IgD-negative memory B cell (primary cell): ENCODE data around the gene ROBO1. TPM values are rescaled to one million over a fixed set of nuclear protein-coding genes. Genes with fewer than 3 reads are reported as not detected.

Source experiments
- H3K27ac Mint-ChIP-seq, 3 donors: one replicate each; pipeline ENCODE4 v1.8.0; 2020 to 2022; ENCODE audit warnings: mild to moderate bottlenecking in 3 of 3, mixed read lengths in 3 of 3, moderate library complexity in 1 of 3
- H3K27me3 Mint-ChIP-seq: one replicate; pipeline ENCODE4 v1.8.0; 2021; ENCODE audit warnings: mixed read lengths
- H3K36me3 Mint-ChIP-seq: one replicate; pipeline ENCODE4 v1.8.0; 2020; ENCODE audit warnings: mild to moderate bottlenecking, mixed read lengths
- H3K4me1 Mint-ChIP-seq, 3 donors: one replicate each; pipeline ENCODE4 v1.8.0; 2020 to 2022; ENCODE audit warnings: mixed read lengths in 3 of 3, mild to moderate bottlenecking in 1 of 3
- H3K4me3 Mint-ChIP-seq, 4 donors: one replicate each; pipeline ENCODE4 v1.8.0; 2020 to 2022; ENCODE audit warnings: mild to moderate bottlenecking in 4 of 4, mixed read lengths in 4 of 4, moderate library complexity in 3 of 4
- H3K9me3 Mint-ChIP-seq, 3 donors: one replicate each; pipeline ENCODE4 v1.8.0; 2020 to 2021; ENCODE audit warnings: mixed read lengths in 3 of 3, mild to moderate bottlenecking in 1 of 3
- polyA plus RNA-seq: library from polyadenylated mRNA; unstranded; fragments of 300-500 nt; fragmentation: Illumina TruSeq; gene quantifications from one replicate; pipeline ENCODE4 v1.2.3, GENCODE V29; 2021

ROBO1 gene
- polyA plus RNA-seq, 1 donor from 2014 or later: 2.3 TPM

DNA sequence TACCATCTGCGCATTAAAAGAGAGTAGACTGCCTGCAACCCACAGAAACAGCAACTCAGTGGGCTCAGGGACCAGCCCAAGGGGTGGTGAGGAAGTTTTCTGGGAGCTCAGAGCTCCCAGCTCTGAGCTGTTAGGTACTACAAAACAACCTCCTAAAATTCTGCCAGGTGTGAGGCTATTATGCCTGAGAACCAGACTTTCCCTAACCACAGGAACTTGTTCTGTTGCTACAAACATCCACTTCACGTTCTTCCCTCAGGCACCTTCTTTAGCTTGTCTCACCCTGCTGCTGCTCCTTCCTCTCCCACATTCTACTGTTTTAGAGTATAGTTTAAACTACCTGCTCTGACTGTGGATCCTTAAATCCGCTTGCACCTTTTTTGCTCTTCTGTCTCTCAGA, 399.4 kb downstream of the ROBO1 start:
- peaks cover 0 to 6% (median 2%) of the 10 kb centered on the region in 3 donors for H3K9me3 Mint-ChIP-seq
- no peak overlapping the region for H3K4me3 Mint-ChIP-seq
- no peaks in the 10 kb centered on the region for H3K27me3 Mint-ChIP-seq
- H3K27ac Mint-ChIP-seq: no peak overlapping the region
- no peaks in the 10 kb centered on the region for H3K4me1 Mint-ChIP-seq
- no peaks in the 10 kb centered on the region for H3K36me3 Mint-ChIP-seq

DNA sequence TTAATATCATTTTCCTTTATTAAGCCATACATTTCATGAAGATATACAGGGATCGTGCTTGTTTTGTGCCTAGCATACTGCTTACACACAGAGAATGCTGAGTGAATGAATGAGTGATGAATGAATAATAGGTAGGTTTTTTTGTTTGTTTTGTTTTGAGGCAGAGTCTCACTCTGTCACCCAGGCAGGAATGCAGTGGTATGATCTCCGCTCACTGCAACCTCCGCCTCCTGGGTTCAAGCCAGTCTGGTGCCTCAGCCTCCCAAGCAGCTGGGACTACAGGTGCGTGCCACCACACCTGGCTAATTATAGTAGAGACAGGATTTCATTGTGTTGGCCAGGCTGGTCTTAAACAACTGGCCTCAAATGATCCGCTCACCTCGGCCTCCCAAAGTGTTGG, 400.0 kb downstream of the ROBO1 start:
- no peak overlapping the region for H3K27ac Mint-ChIP-seq
- H3K27me3 Mint-ChIP-seq: no peaks in the 10 kb centered on the region
- peaks cover 0 to 6% (median 2%) of the 10 kb centered on the region in 3 donors for H3K9me3 Mint-ChIP-seq
- no peaks in the 10 kb centered on the region for H3K36me3 Mint-ChIP-seq
- H3K4me3 Mint-ChIP-seq: no peak overlapping the region
- no peaks in the 10 kb centered on the region for H3K4me1 Mint-ChIP-seq

DNA sequence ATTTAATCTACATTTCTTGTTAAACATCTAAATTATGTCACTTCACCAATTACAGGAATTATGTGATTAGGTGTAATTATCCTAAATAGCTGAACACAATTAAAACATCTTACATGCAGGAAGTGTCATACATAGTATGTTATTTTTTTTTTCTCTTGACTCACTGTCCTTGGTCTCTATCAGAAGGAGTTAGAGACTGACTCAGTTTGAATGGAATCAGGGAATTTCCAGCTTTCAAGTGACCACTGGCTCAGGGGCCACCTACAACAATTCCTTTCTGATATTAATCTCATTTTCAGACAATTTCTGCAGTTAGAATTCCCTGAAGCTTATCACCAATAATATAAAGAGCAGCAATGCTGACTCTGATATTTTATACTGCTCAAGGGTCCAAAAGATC, 400.7 kb downstream of the ROBO1 start:
- H3K4me3 Mint-ChIP-seq: no peak overlapping the region
- H3K27ac Mint-ChIP-seq: no peak overlapping the region
- no peaks in the 10 kb centered on the region for H3K27me3 Mint-ChIP-seq
- H3K9me3 Mint-ChIP-seq: peaks cover 0 to 4% (median 2%) of the 10 kb centered on the region in 3 donors
- no peaks in the 10 kb centered on the region for H3K4me1 Mint-ChIP-seq
- no peaks in the 10 kb centered on the region for H3K36me3 Mint-ChIP-seq

DNA sequence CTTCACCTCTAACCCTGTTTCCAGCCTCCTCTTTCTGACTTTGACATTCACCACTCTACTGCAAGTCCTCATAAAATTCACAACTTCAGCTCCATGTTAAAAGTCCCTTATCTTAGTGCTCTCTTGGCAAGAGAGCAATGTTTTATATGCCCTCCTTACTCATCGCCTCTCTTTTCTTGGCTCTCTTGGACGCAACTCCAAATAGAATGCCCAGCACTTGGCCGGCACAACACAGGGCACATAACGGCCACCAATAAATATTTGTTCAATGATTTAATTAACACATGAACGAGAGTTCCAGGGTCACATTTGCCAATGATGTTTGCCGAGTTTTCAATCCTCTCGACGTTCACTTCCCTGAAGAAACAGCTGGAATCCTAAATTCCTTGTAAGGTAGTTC, 401.4 kb downstream of the ROBO1 start:
- H3K4me1 Mint-ChIP-seq: no peaks in the 10 kb centered on the region
- peaks cover 0 to 2% (median 2%) of the 10 kb centered on the region in 3 donors for H3K9me3 Mint-ChIP-seq
- no peaks in the 10 kb centered on the region for H3K27me3 Mint-ChIP-seq
- no peak overlapping the region for H3K27ac Mint-ChIP-seq
- no peaks in the 10 kb centered on the region for H3K36me3 Mint-ChIP-seq
- H3K4me3 Mint-ChIP-seq: no peak overlapping the region

DNA sequence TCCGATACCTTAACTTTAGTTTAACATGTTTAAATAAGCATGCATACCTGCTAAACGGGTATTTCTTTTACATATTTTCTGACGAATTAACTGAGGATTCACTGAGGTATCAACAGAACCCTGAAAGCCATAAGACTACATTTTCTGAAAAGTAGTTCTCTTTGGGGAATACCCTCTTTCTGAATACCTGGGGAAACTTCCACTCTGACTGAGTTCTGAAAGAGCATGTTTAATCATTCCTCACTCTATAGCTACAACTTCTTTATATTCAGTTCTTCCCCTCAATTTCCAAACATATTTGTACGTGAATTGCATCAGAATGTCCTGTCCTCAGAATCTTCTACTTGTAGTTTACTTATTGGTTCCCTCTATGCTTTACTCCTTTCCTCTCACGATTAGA, 403.0 kb downstream of the ROBO1 start:
- Mint-ChIP-seq H3K27me3 (no peaks in the 10 kb centered on the region), H3K4me1 (no peaks in the 10 kb centered on the region), H3K27ac (peak overlapping the region in 1 of 3 donors; percentile 72), H3K9me3 (peaks cover 0 to 2% (median 0%) of the 10 kb centered on the region in 3 donors), H3K36me3 (no peaks in the 10 kb centered on the region), H3K4me3 (no peak overlapping the region)

DNA sequence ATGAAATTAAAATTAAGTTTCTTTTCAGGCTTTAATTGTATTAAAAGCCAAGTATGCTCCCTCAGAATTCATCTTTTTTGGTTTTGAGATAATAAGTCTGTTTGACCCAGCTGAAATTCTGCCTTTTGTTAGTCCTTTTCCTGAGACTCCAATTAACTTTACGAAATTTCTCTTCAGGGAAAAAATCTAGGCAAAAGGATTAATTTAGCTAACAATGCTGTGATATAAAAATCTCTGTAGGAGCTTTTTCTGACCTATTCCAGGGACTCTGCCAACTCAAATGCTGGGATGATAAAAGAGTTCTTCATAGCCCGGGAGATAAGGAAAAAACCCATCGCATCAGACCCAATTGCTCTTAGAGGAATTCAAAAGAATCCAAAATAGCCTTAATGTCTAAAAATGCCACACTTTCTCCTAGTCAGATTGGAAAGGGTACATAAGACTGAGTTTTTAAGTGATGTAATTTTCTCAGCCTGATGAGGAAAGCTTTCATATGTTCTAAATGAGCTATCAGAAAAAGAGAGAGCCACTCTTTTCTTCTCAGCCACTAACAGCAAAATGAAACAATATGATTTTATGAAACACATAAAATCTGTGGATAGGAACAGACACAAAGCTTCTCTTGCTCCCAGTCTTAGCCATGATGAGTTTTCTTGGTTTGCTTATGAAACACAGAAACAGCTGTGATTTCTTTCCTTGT, 405.1 kb downstream of the ROBO1 start:
- no peaks in the 10 kb centered on the region for H3K4me1 Mint-ChIP-seq
- peaks cover 0 to 2% (median 0%) of the 10 kb centered on the region in 3 donors for H3K9me3 Mint-ChIP-seq
- no peaks in the 10 kb centered on the region for H3K27me3 Mint-ChIP-seq
- no peaks in the 10 kb centered on the region for H3K36me3 Mint-ChIP-seq
- H3K4me3 Mint-ChIP-seq: no peak overlapping the region
- H3K27ac Mint-ChIP-seq: no peak overlapping the region

DNA sequence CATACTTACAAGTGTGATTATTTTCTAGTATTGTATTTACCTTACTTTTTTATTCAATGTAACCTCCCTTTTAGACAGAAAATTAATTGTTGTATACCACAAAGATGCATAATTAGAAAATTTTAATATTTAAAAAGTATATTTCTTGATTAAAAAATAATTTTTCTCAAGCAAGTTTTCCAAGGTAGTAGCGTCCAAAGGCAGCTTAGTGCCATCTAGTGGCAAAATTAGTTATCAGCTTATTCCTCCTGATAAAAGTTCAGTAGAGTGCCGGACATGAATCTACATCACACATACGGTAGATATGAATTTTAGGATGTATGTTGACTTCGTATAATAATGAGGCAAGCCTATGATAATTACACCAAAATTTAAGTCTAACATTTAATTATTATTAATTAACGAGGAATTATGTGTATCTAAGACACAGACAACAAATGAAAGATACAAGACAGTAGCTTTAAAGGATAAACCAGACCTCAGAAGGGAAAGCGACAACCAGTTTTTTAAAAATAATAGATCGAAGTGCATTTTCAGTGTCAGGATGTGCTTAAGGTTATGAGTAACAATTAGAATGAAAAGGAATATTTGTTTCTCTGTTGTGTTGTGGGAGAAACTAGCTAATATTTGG, 405.9 kb downstream of the ROBO1 start:
- Mint-ChIP-seq H3K36me3 (no peaks in the 10 kb centered on the region), H3K27me3 (no peaks in the 10 kb centered on the region), H3K9me3 (peaks cover 0 to 2% (median 0%) of the 10 kb centered on the region in 3 donors), H3K4me1 (no peaks in the 10 kb centered on the region), H3K27ac (no peak overlapping the region), H3K4me3 (no peak overlapping the region)

DNA sequence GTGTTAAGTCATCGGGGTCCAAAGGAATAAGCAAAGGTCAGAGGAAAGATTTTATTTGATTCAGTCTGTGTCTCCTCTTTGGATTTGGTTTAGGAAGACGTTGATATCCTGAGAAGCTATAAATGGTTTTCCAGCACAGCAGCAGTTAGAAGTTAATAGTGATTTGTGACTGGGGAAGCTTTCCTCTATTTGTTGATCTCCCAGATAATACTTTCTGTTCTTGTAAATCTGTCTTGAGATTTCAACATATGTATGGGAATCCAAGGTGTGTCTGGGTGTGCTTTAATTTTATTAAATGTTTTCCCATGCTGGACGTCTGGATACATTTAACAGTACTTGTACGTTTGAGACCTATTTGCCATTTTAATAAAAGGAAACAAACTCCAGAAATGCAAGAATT, 409.5 kb downstream of the ROBO1 start:
- Mint-ChIP-seq H3K27me3 (no peaks in the 10 kb centered on the region), H3K36me3 (no peaks in the 10 kb centered on the region), H3K9me3 (peaks cover 0 to 5% (median 2%) of the 10 kb centered on the region in 3 donors), H3K4me1 (no peaks in the 10 kb centered on the region), H3K27ac (no peak overlapping the region), H3K4me3 (no peak overlapping the region)

DNA sequence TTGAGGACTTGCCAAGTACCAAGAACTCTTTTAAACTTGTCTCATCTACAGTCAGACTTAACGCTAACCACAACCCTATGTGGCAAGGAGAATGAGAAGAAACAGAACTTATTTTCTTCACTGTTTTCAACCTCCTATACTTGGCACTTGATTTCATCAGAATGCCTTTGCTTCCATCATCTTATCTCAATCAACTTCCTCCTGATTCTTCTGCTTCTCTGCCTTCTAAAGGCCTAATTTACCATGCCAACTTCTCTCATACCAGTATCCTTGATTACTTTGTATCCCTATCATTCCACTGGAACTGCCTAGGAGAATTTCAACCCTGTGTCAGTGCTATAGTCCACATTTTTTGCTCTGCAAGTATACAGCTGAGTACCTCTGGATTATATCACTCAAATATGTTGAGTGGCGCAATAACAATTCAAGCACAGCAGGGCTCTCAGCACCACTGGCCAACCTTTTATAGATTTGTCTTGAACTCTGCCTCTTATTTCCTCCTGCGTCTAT, 413.6 kb downstream of the ROBO1 start:
- Mint-ChIP-seq H3K9me3 (peaks cover 0 to 5% (median 5%) of the 10 kb centered on the region in 3 donors), H3K4me3 (no peak overlapping the region), H3K4me1 (no peaks in the 10 kb centered on the region), H3K36me3 (no peaks in the 10 kb centered on the region), H3K27ac (no peak overlapping the region), H3K27me3 (no peaks in the 10 kb centered on the region)

DNA sequence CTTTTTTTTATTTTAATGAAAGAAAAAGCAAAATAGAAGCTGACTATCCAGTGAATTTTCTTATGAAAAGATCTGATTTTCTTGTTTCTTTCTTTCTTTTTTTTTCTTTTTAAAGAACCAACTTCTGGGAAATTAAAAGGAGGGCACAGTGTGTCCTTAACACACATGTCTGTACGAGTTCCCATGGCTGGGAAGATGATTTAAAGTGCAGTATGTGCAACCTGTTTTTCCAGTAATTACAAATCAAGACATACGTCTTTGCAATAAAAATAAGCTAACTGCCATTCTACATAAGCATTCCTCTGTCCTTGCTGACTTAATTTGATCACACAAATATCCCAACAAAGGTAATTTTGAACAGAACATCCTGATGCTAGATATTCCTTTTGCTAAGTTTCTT, 416.1 kb downstream of the ROBO1 start:
- Mint-ChIP-seq H3K36me3 (no peaks in the 10 kb centered on the region), H3K27ac (no peak overlapping the region), H3K27me3 (no peaks in the 10 kb centered on the region), H3K9me3 (peaks cover 0 to 5% (median 5%) of the 10 kb centered on the region in 3 donors), H3K4me3 (no peak overlapping the region), H3K4me1 (no peaks in the 10 kb centered on the region)

DNA sequence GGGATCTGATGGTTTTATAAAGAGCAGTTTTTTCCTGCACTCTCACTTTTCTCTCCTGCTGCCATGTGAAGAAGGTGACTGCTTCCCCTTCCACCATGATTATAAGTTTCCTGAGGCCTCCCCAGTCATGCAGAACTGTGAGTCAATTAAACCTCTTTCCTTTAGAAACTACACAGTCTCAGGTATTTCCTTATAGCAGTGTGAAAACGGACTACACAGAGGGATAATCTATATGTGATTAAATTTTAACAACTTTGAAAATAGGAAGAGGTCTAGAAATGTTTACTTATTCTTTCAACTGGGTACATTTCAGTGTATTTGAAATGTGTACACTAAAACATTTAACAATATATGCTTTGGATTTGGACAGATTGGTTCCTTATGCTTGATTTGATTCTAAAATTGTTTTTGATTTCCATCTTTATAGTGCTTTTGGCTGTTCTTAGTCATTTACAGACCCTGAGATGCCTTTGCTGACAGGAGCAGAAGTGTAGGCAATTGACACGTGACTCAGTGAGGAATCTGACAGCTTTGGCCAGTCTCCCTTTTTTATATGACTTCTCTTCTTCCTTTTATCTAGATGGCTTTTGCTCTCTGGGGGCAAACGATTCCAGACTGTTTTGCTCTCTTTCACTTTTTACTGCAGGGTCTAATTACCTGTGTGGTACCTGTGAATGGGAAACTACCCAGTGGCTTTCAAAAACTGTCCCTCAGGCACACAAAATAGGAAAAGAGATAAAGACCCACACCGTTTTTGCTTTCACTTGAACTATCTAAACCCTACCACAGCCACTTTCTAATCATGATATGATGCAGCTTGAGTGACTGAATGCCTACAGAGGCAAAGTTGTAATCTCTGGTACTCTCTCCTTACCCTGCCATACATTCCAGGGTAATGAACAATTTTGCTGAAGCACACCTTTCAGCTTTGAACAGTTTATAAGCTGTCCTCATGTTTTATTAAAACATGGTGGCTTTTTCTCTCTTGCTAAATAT, 422.6 kb downstream of the ROBO1 start:
- H3K36me3 Mint-ChIP-seq: no peaks in the 10 kb centered on the region
- no peak overlapping the region for H3K4me3 Mint-ChIP-seq
- H3K27ac Mint-ChIP-seq: no peak overlapping the region
- no peaks in the 10 kb centered on the region for H3K27me3 Mint-ChIP-seq
- H3K4me1 Mint-ChIP-seq: no peaks in the 10 kb centered on the region
- peaks cover 0 to 5% (median 2%) of the 10 kb centered on the region in 3 donors for H3K9me3 Mint-ChIP-seq

DNA sequence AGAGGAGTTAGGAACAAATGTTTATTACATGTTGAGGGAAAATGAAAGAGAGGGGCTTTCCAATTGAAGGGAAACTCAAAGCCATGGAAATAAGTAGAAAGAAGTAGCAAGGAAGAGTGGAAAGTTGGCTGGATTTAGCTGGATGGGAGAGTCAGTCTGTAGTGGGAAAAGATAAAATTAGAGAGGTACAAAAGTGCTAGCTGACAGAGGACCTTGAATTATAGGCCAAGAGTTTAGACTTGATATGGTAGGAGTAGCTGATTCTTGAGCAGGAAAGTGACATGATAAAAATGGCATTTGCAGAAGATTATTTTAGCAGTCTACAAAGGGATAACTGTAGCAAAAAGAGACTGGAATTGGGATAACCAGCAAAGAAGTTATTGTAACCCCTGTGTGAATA, 425.8 kb downstream of the ROBO1 start:
- H3K27me3 Mint-ChIP-seq: no peaks in the 10 kb centered on the region
- H3K4me1 Mint-ChIP-seq: no peaks in the 10 kb centered on the region
- peaks cover 0 to 5% (median 2%) of the 10 kb centered on the region in 3 donors for H3K9me3 Mint-ChIP-seq
- H3K4me3 Mint-ChIP-seq: no peak overlapping the region
- H3K36me3 Mint-ChIP-seq: no peaks in the 10 kb centered on the region
- no peak overlapping the region for H3K27ac Mint-ChIP-seq

DNA sequence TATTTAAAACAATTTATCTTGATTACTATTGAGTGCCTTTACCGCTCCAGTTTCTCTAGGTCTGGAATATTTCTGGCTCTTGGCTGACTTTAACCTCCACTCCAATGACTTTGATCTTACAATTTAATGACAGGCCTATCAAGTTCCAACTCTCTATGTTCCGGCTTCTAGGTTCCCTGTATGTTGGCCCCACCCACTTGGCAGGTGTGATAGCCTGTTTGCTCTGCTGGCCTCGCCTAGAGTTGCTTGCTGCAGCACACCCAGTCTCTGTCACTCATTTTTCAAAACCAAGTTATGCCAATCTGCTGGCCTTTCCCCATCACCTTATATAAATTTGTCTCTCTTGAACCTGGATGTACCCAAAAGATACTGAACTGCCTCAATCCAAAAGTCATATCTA, 428.0 kb downstream of the ROBO1 start:
- Mint-ChIP-seq H3K9me3 (peaks cover 0 to 5% (median 2%) of the 10 kb centered on the region in 3 donors), H3K27me3 (no peaks in the 10 kb centered on the region), H3K36me3 (no peaks in the 10 kb centered on the region), H3K27ac (no peak overlapping the region), H3K4me3 (no peak overlapping the region), H3K4me1 (no peaks in the 10 kb centered on the region)

DNA sequence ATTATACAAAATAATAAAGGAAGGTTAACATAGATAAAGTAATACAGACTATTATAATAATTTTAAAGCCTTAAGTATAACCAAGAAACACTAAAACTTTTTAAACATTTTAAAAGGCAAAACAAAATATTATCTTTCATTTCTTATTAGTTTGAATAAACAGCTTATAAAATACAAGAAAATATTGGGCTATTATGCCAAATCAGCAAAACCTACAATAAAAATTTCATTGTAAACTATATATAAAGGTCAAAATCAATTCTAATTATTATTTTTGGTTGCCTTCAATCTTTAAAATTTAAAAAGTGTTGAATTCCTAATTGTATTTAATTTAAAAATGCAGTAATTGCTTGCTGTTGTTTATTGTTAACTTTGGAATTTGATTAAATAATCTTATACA, 430.0 kb downstream of the ROBO1 start:
- Mint-ChIP-seq H3K27ac (no peak overlapping the region), H3K9me3 (peaks cover 0 to 5% (median 3%) of the 10 kb centered on the region in 3 donors), H3K27me3 (no peaks in the 10 kb centered on the region), H3K36me3 (no peaks in the 10 kb centered on the region), H3K4me1 (peaks cover 0 to 2% (median 0%) of the 10 kb centered on the region in 3 donors), H3K4me3 (no peak overlapping the region)

DNA sequence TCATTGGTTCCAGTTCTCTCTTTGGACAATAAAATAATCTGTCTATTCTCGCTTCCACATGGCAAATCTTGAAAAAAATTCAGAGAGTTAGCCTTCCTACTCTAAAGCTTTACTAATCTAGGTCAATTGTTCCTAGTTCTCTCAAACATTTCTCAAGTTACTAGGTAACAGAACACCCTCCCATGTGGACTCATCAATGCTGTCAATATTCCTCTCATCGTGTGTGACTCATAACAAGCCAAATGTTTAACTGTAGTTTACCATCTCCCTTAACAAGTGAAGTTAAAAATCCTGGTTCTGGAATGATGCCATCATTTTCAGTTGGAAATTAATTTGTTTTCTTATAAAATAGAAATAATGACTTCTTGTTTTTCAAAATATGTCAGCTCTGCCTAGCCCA, 438.6 kb downstream of the ROBO1 start:
- no peak overlapping the region for H3K27ac Mint-ChIP-seq
- H3K36me3 Mint-ChIP-seq: no peaks in the 10 kb centered on the region

More for the DNA sequence above, 438.6 kb downstream of the ROBO1 start:
- Mint-ChIP-seq H3K4me3 (no peak overlapping the region), H3K4me1 (peaks cover 0 to 2% (median 0%) of the 10 kb centered on the region in 3 donors), H3K27me3 (no peaks in the 10 kb centered on the region), H3K9me3 (peaks cover 3 to 14% (median 3%) of the 10 kb centered on the region in 3 donors)
